SJSA1 (cell line): ENCODE measurements around the gene CTSD. TPM values are rescaled to one million over a fixed set of nuclear protein-coding genes. Genes with fewer than 3 reads are reported as not detected.

ENCODE experiments used
- DNase-seq, 2 experiments: peaks; one replicate each; pipeline ENCODE4 v3.0.0-alpha.2; 2015 to 2020; ENCODE audit warnings: low spot score in 2 of 2, low read depth in 1 of 2
- H3K27ac ChIP-seq: fragments of 250-450 bp; sonication (Bioruptor Pico); 2 replicates; pipeline ENCODE4 v1.5.1; 2020; ENCODE audit warnings: mild to moderate bottlenecking, moderate library complexity
- H3K27me3 ChIP-seq: fragments of 250-450 bp; sonication (Bioruptor Pico); replicated peaks from 2 replicates; pipeline ENCODE4 v1.5.1; 2020; ENCODE audit warnings: mild to moderate bottlenecking, moderate library complexity
- H3K36me3 ChIP-seq: fragments of 250-450 bp; sonication (Bioruptor Pico); 2 replicates; pipeline ENCODE4 v1.5.1; 2020; ENCODE audit warnings: mild to moderate bottlenecking
- H3K4me1 ChIP-seq: fragments of 250-450 bp; sonication (Bioruptor Pico); replicated peaks from 2 replicates; pipeline ENCODE4 v1.6.1; 2021; ENCODE audit warnings: mild to moderate bottlenecking
- H3K4me3 ChIP-seq: fragments of 250-450 bp; sonication (Bioruptor Pico); 2 replicates; pipeline ENCODE4 v1.5.1; 2020; ENCODE audit warnings: mild to moderate bottlenecking
- H3K9me3 ChIP-seq: fragments of 250-450 bp; sonication (Bioruptor Pico); replicated peaks from 2 replicates; pipeline ENCODE4 v1.5.1; 2020; ENCODE audit warnings: mild to moderate bottlenecking
- total RNA-seq: library from RNA; depleted of rRNA; stranded (reverse); fragments of >200 nt; shearing (Covaris generic); gene quantifications from 2 replicates; pipeline ENCODE4 v1.2.3, GENCODE V29; 2014

Gene CTSD
- total RNA-seq, 1 experiment from 2014 or later, result 253 TPM

GRCh38 chr11:1733716-1734640, 29.7 kb downstream of the CTSD start:
- no peak for DNase-seq
- H3K36me3 ChIP-seq, result no peaks in the 10 kb centered on the region
- H3K27me3 ChIP-seq, result no peaks in the 10 kb centered on the region
- H3K4me1 ChIP-seq, result no peaks in the 10 kb centered on the region
- no peak overlapping the region for H3K27ac ChIP-seq
- H3K9me3 ChIP-seq, result peaks cover 10% of the 10 kb centered on the region
- H3K4me3 ChIP-seq, result no peak overlapping the region

GRCh38 chr11:1733009-1733715, 30.6 kb downstream of the CTSD start:
- H3K27me3 ChIP-seq, result no peaks in the 10 kb centered on the region; the same call in 1 of the 2 replicates
- H3K9me3 ChIP-seq, result peaks cover 10% of the 10 kb centered on the region
- no peak overlapping the region for H3K27ac ChIP-seq
- no peak overlapping the region for H3K4me3 ChIP-seq
- H3K4me1 ChIP-seq, result no peaks in the 10 kb centered on the region
- DNase-seq, result no peak
- no peaks in the 10 kb centered on the region for H3K36me3 ChIP-seq

GRCh38 chr11:1732418-1733008, 31.2 kb downstream of the CTSD start:
- Histone ChIP-seq H3K36me3 (no peaks in the 10 kb centered on the region), H3K27ac (no peak overlapping the region), H3K27me3 (no peaks in the 10 kb centered on the region; the same call in 1 of the 2 replicates), H3K9me3 (peaks cover 9% of the 10 kb centered on the region; the same call in 1 of the 2 replicates), H3K4me3 (no peak overlapping the region), H3K4me1 (no peaks in the 10 kb centered on the region)
- no peak for DNase-seq

GRCh38 chr11:1731451-1732059, 32.2 kb downstream of the CTSD start:
- Histone ChIP-seq H3K9me3 (0 out of 2 replicates have a peak, but pooled peaks cover 5% of the 10 kb centered on the region), H3K4me3 (no peak overlapping the region), H3K36me3 (no peaks in the 10 kb centered on the region), H3K27ac (no peak overlapping the region), H3K4me1 (no peaks in the 10 kb centered on the region), H3K27me3 (no peaks in the 10 kb centered on the region; the same call in 1 of the 2 replicates)
- no peak for DNase-seq

- no peaks in the 10 kb centered on the region for H3K4me1 ChIP-seq
- H3K27me3 ChIP-seq, result no peaks in the 10 kb centered on the region; the same call in 1 of the 2 replicates
- H3K36me3 ChIP-seq, result no peaks in the 10 kb centered on the region
- DNase-seq, result no peak
- H3K27ac ChIP-seq, result no peak overlapping the region
- H3K9me3 ChIP-seq, result no peaks in the 10 kb centered on the region
- H3K4me3 ChIP-seq, result no peak overlapping the region
Observed at GRCh38 chr11:1730059-1730629, 33.6 kb downstream of the CTSD start.

- no peaks in the 10 kb centered on the region; the same call in none of the 2 replicates for H3K27me3 ChIP-seq
- H3K4me3 ChIP-seq, result no peak overlapping the region
- no peak overlapping the region for H3K27ac ChIP-seq
- no peaks in the 10 kb centered on the region for H3K4me1 ChIP-seq
- no peak for DNase-seq
- H3K9me3 ChIP-seq, result no peaks in the 10 kb centered on the region
- no peaks in the 10 kb centered on the region for H3K36me3 ChIP-seq
Observed at GRCh38 chr11:1729692-1730011, 34.1 kb downstream of the CTSD start.

GRCh38 chr11:1728931-1729691, 34.6 kb downstream of the CTSD start:
- no peaks in the 10 kb centered on the region for H3K9me3 ChIP-seq
- H3K36me3 ChIP-seq, result no peaks in the 10 kb centered on the region
- H3K27ac ChIP-seq, result no peak overlapping the region
- no peaks in the 10 kb centered on the region for H3K4me1 ChIP-seq
- H3K27me3 ChIP-seq, result no peaks in the 10 kb centered on the region; the same call in none of the 2 replicates
- no peak overlapping the region for H3K4me3 ChIP-seq
- DNase-seq, result no peak

GRCh38 chr11:1728301-1728700, 35.4 kb downstream of the CTSD start:
- H3K4me1 ChIP-seq, result no peaks in the 10 kb centered on the region
- no peaks in the 10 kb centered on the region for H3K36me3 ChIP-seq
- H3K9me3 ChIP-seq, result no peaks in the 10 kb centered on the region
- no peak overlapping the region for H3K27ac ChIP-seq
- no peak for DNase-seq
- peaks cover under 1% of the 10 kb centered on the region for H3K27me3 ChIP-seq
- H3K4me3 ChIP-seq, result no peak overlapping the region

GRCh38 chr11:1727861-1728260, 35.9 kb downstream of the CTSD start:
- no peaks in the 10 kb centered on the region for H3K4me1 ChIP-seq
- peaks cover 5% of the 10 kb centered on the region for H3K27me3 ChIP-seq
- H3K27ac ChIP-seq, result no peak overlapping the region
- no peaks in the 10 kb centered on the region for H3K36me3 ChIP-seq
- no peaks in the 10 kb centered on the region for H3K9me3 ChIP-seq
- DNase-seq, result no peak
- H3K4me3 ChIP-seq, result no peak overlapping the region

GRCh38 chr11:1727096-1727690, 36.5 kb downstream of the CTSD start:
- Histone ChIP-seq H3K4me3 (no peak overlapping the region), H3K4me1 (no peaks in the 10 kb centered on the region), H3K27ac (no peak overlapping the region), H3K9me3 (no peaks in the 10 kb centered on the region), H3K27me3 (peaks cover 9% of the 10 kb centered on the region), H3K36me3 (no peaks in the 10 kb centered on the region)
- no peak for DNase-seq

GRCh38 chr11:1719781-1720180, 43.9 kb downstream of the CTSD start:
- no peak for DNase-seq
- Histone ChIP-seq H3K27me3 (peaks cover 15% of the 10 kb centered on the region), H3K9me3 (no peaks in the 10 kb centered on the region), H3K27ac (no peak overlapping the region), H3K36me3 (no peaks in the 10 kb centered on the region), H3K4me3 (no peak overlapping the region), H3K4me1 (no peaks in the 10 kb centered on the region)

GRCh38 chr11:1718326-1718725, 45.4 kb downstream of the CTSD start:
- Histone ChIP-seq H3K4me1 (no peaks in the 10 kb centered on the region), H3K27ac (no peak overlapping the region), H3K36me3 (no peaks in the 10 kb centered on the region), H3K9me3 (no peaks in the 10 kb centered on the region), H3K4me3 (no peak overlapping the region), H3K27me3 (peaks cover 14% of the 10 kb centered on the region)
- no peak for DNase-seq
